GM21423 (cell line): ENCODE data around the gene PPP1R9B.
A peak's percentile ranks its signal among the peaks of the same experiment; 100 is the strongest.

Source experiments
- ATAC-seq: cut with Tn5 transposase; IDR thresholded peaks from one replicate; pipeline ENCODE4 v1.9.1; 2021; ENCODE audit warnings: mild to moderate bottlenecking, moderate library complexity; ENCODE audit not compliant: unreplicated experiment

The PPP1R9B gene

GRCh38 chr17:50174444-50174843 lies 24.0 kb upstream of the PPP1R9B start:
- no peak for ATAC-seq

DNA sequence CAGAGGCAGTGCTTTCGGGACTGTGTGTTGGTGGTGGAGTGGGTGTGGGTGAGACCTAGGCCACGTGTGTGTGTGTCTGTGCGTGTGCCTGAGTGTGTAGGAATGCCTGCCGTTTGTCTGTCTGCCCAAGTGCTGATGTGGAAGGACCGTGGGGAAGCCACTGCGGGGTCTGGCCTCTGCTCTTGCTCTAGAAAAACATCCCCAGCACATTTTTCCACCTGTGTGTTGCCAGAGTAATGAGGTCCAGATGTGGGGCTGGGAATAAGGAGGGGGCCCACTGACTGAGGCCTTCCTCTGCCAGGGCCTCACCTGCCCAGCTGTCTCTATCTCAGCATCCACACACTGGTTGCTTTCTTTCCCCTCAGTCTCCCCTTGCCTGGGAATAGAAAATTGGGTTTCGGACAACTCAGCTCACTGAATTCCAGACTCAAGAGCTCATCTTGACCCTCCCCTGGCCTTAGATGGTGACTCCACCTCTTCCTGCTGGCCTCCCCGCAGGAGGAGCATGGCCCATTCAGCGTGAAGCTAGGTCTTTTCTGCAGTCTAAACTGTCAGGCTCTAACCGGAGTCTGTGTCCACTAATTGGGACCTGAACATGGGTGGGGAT lies 23.0 kb upstream of the PPP1R9B start:
- no peak for ATAC-seq

GRCh38 chr17:50172936-50173334 lies 22.5 kb upstream of the PPP1R9B start:
- no peak for ATAC-seq

- ATAC-seq = no peak
These were observed 21.7 kb upstream of the PPP1R9B start for GRCh38 chr17:50172130-50172529.

DNA sequence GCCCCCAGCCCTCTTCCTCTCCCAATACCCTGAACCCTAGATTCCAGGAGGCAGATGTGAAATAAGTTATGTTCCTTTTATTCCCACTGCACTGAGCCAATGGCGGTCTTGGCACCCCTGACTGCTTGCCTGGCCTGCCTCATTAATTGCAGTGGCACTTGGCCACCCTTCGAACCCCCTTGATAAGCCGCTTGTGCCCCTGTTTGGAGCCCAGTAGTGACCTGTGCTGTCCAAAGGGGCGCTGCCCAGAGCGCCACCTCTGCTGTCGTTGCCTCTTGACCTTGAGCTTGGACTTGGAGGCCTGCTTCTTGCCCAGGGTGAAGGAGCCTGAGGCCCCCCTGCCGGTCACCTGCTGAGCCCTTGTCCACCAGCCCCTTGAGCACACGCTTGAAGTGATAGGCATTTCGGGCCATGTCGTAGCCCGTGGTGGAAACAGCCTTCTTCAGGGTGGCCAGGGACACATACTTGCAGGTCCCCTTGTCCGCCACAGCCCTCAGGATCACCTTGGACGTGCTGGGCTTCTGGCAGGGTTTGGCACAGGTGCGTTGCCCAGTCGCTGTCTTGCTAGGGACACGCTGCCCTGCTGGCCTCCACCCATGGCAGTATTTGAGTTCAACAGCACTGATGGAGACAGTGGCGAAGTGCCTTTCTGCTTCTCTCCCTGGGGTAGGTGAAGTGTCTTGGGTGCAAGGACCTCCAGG lies 21.0 kb upstream of the PPP1R9B start:
- no peak for ATAC-seq

- peak; percentile 64 for ATAC-seq
These were observed 20.3 kb upstream of the PPP1R9B start for GRCh38 chr17:50170662-50171370.

GRCh38 chr17:50169881-50170459 lies 19.5 kb upstream of the PPP1R9B start:
- ATAC-seq = no peak

GRCh38 chr17:50169121-50169764 lies 18.8 kb upstream of the PPP1R9B start:
- no peak for ATAC-seq

DNA sequence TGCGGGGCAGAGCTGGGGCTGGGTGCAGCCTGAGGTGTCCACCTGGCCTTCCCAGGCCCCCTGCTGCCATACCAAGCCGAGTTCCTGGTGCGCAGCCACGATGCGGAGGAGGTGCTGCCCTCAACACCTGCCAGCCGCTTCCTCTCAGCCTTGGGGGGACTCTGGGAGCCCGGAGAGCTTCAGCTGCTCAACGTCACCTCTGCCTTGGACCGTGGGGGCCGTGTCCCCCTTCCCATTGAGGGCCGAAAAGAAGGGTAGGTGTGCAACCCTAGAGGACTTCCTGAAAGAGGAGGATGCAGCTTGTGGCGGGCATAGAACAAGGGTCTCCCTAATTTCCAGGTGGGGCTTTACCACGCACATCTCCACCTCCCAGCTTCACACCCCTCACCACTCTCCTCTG lies 17.8 kb upstream of the PPP1R9B start:
- ATAC-seq = no peak

DNA sequence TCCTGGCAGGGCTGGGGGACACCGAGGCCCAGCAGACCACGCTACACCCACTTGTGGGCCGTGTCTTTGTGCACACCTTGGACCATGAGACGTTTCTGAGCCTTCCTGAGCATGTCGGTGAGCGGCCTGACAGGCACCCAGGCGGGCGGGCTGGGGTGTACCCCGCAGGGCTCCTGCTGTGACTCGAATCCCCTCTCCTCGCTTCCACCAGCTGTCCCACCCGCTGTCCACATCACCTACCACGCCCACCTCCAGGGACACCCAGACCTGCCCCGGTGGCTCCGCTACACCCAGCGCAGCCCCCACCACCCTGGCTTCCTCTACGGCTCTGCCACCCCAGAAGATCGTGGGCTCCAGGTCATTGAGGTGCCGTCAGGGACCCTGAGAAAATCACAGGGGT lies 16.9 kb upstream of the PPP1R9B start:
- ATAC-seq = no peak

DNA sequence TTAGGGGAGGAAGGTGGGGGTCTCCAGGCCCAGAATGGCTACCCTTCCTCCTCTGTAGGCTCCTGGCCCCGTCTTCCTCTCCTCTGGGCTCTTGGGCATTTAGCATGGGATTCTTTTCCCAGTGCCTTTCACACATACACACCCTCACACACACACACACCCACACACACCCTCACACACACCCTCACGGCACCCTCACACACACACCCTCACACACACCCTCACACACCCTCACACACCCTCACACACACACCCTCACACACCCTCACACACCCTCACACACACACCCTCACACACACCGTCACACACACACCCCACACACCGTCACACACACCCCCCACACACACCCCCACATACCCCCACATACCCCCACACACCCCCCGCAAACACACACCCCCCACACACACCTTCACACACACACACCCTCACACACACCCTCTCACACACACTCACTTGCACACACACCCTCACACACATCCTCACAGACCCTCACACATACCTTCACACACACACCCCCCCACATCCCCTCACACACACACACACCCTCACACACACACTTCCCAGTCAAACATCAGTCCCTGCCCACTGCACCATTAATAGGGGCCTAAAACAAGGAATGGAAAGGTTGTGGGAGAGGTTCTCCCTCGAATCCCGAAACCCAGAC lies 16.2 kb upstream of the PPP1R9B start:
- no peak for ATAC-seq

- no peak for ATAC-seq
These were observed 15.5 kb upstream of the PPP1R9B start, which contains the start of gene SGCA for GRCh38 chr17:50165867-50166517. Gene SGCA, plus strand, starts transcription at chr17:50166005. Its CDS starts 36 bp downstream, at chr17:50166041.

GRCh38 chr17:50165466-50165865 lies 15.0 kb upstream of the PPP1R9B start:
- ATAC-seq = no peak

DNA sequence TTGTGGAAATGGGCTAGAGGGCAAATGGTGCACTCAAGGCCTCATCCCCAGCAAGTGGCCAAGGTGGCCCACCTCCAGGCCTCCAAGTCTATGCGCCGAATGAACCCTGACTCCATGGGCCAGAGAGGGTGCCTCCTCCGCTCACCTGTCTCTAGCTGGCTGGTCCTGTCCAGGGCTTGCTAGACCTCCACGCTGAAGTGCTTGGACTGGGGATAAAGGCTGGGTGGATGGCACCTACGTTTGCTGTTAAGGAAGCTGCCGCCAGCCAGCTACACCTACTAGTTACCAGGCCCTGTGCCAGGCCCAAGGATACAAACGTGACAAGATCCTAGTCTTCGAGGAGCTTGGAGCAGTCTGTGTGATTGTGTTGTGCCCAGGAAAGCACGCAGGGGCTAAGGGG lies 14.6 kb upstream of the PPP1R9B start:
- ATAC-seq = no peak

DNA sequence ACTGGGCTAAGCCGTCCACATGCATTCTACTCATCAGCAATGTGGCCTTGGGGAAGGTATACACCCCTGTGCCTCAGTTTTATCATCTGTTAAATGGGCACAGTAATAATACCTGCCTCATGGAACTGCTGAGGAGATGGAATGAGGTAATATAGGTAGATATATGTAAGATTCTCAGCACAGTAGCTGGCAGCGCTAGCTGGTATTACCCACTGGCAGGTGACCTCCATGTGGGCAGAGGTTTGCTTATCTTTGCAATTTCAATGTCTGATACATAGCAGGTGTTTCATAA lies 14.2 kb upstream of the PPP1R9B start:
- ATAC-seq = no peak

DNA sequence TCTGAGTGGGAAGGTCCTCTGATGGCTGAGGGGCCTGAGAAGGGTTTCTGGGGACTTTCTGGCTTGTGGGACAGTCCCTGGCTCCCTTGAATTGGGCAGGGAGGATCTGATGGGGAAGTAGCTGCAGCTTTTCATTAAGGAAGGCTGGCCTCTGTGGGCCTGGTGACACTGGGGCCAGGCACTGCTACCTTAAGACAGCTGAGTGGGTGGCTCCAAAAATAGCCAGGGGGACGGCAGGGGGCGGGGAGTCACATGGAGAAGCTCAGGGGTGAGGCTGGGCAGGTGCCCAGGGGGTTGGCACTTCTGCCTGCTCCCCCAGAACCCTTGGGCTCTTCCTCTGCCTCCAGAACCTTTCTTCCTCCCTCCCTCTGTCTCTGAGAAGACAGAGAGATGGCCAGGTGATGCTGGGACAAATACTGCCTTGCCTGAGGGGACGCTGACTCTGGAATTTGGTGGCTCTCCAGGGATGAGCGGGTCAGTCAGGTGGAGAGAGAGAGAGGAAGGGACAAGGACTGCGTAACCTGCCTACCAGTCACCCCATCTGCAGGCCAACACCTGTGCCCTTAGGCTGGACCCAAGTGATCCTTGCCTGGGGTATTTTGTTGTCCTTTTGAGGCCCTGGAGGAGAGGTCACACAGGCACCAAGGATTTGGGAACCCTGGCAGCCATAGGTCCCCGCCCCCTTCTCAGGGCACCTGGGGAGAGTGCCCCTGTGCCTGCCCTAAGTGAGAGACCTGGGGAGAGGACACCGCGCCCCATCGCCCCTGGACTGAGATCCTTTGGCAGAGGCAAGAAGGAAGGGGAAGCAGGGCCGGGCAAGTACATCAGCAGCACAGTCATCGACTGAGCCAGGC lies 13.6 kb upstream of the PPP1R9B start:
- ATAC-seq = no peak

GRCh38 chr17:50162466-50163254 lies 12.2 kb upstream of the PPP1R9B start:
- ATAC-seq = no peak

GRCh38 chr17:50161911-50162288 lies 11.4 kb upstream of the PPP1R9B start:
- no peak for ATAC-seq
